Measurements from ENCODE around the gene FLNC.

DNA sequence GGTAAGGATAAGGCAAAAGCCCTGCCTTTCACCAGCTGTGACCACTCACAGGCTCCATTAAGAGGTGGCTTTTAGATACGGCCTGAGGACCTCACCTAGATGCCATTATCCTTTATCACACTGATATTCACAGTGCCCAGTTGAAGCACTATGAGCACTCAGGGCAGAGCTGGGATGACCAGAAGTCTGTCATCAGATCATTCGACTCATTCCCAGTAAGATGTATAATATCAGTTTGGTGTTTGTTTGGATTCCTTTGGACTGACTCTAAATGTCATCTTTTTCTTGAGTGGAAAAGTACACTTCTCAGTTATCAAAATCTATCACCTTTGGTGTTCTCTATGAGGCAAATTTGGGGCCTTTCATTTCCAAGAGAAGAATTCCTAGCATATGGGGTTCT is 19.7 kb upstream of the FLNC start:
- no peak for TF ChIP-seq CBX2 (IDR thresholded peaks at IDR 0.05; ENCODE audit: insufficient read depth, low read length, poor library complexity, severe bottlenecking)
- TF ChIP-seq, protein P1, sequence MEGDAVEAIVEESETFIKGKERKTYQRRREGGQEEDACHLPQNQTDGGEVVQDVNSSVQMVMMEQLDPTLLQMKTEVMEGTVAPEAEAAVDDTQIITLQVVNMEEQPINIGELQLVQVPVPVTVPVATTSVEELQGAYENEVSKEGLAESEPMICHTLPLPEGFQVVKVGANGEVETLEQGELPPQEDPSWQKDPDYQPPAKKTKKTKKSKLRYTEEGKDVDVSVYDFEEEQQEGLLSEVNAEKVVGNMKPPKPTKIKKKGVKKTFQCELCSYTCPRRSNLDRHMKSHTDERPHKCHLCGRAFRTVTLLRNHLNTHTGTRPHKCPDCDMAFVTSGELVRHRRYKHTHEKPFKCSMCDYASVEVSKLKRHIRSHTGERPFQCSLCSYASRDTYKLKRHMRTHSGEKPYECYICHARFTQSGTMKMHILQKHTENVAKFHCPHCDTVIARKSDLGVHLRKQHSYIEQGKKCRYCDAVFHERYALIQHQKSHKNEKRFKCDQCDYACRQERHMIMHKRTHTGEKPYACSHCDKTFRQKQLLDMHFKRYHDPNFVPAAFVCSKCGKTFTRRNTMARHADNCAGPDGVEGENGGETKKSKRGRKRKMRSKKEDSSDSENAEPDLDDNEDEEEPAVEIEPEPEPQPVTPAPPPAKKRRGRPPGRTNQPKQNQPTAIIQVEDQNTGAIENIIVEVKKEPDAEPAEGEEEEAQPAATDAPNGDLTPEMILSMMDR (IDR thresholded peaks at IDR 0.05 in 2 of 3, conservative IDR thresholded peaks at IDR 0.05 in 1 of 3; ENCODE audit: insufficient read depth in 2 of 3, low read depth in 1 of 3, low read length in 3 of 3): no peak
- TF ChIP-seq SMAD1 (IDR thresholded peaks at IDR 0.05; ENCODE audit: low read depth, low read length, partially characterized antibody): no peak
- TF ChIP-seq KLF1 (tag; IDR thresholded peaks at IDR 0.05): no peak
- no peak for TF ChIP-seq TSC22D4 (tag; IDR thresholded peaks at IDR 0.05)
